NK-92 treated with Interleukin-12 subunit alpha and Interleukin-12 subunit beta, amount 100 ng/mL, for 24 hours (cell line): Measurements from ENCODE around the gene TOR3A.
"Not testable (repeated sequence)": the region's sequence is repeated elsewhere in the genome, so short reads cannot be mapped to it uniquely, and the experiment has no call there.

Experiments
- DNase-seq: peaks from one replicate; lab custom pipeline; 2025; lab: John Stamatoyannopoulos, UW

The TOR3A gene

GRCh38 chr1:179108644-179109043 lies 26.8 kb downstream of the TOR3A start:
- DNase-seq = no peak

- DNase-seq = no peak
Measured at GRCh38 chr1:179115181-179115580, 33.3 kb downstream of the TOR3A start.

- DNase-seq = no peak
Measured at GRCh38 chr1:179119513-179119912, 37.6 kb downstream of the TOR3A start.

GRCh38 chr1:179120736-179121135 lies 38.9 kb downstream of the TOR3A start:
- DNase-seq = no peak

GRCh38 chr1:179121159-179121938 lies 39.5 kb downstream of the TOR3A start:
- no peak for DNase-seq

- no peak for DNase-seq
Measured at GRCh38 chr1:179124873-179125272, 43.0 kb downstream of the TOR3A start.

GRCh38 chr1:179126338-179127060 lies 44.6 kb downstream of the TOR3A start:
- no peak for DNase-seq

- no peak for DNase-seq
Measured at GRCh38 chr1:179127163-179127895, 45.5 kb downstream of the TOR3A start.

GRCh38 chr1:179128520-179128919 lies 46.6 kb downstream of the TOR3A start:
- no peak for DNase-seq

GRCh38 chr1:179129702-179130473 lies 48.0 kb downstream of the TOR3A start:
- DNase-seq = no peak

- not testable (repeated sequence) for DNase-seq
Measured at GRCh38 chr1:179135168-179135567, 53.3 kb downstream of the TOR3A start.

- not testable (repeated sequence) for DNase-seq
Measured at GRCh38 chr1:179135707-179136106, 53.8 kb downstream of the TOR3A start.

GRCh38 chr1:179137617-179138255 lies 55.9 kb downstream of the TOR3A start:
- DNase-seq = no peak

GRCh38 chr1:179138755-179139154 lies 56.9 kb downstream of the TOR3A start:
- not testable (repeated sequence) for DNase-seq

GRCh38 chr1:179141592-179142251 lies 59.9 kb downstream of the TOR3A start:
- DNase-seq = no peak

- no peak for DNase-seq
Measured at GRCh38 chr1:179142889-179143299, 61.0 kb downstream of the TOR3A start.

- no peak for DNase-seq
Measured at GRCh38 chr1:179143322-179143721, 61.5 kb downstream of the TOR3A start.

- DNase-seq = no peak
Measured at GRCh38 chr1:179144626-179145025, 62.8 kb downstream of the TOR3A start.

- DNase-seq = no peak
Measured at GRCh38 chr1:179145521-179145920, 63.7 kb downstream of the TOR3A start.
